Erythroblast (primary cell): ENCODE data around the gene HEATR5A.

Experiments
- GATA1 ChIP-seq: IDR thresholded peaks from 2 replicates; pipeline ENCODE4 v1.6.1; 2011; ENCODE audit warnings: low read depth, mild to moderate bottlenecking, control low read depth, low read length, moderate library complexity
- POLR2A ChIP-seq: IDR thresholded peaks from 2 replicates; pipeline ENCODE4 v1.6.1; 2011; ENCODE audit warnings: mild to moderate bottlenecking, low read length

GRCh38 chr14:31426663-31427062, 6.3 kb upstream of the HEATR5A start:
- TF ChIP-seq POLR2A (no peak), GATA1 (no peak)
